Measurements from ENCODE around the gene DPYSL3.

Gene DPYSL3

DNA sequence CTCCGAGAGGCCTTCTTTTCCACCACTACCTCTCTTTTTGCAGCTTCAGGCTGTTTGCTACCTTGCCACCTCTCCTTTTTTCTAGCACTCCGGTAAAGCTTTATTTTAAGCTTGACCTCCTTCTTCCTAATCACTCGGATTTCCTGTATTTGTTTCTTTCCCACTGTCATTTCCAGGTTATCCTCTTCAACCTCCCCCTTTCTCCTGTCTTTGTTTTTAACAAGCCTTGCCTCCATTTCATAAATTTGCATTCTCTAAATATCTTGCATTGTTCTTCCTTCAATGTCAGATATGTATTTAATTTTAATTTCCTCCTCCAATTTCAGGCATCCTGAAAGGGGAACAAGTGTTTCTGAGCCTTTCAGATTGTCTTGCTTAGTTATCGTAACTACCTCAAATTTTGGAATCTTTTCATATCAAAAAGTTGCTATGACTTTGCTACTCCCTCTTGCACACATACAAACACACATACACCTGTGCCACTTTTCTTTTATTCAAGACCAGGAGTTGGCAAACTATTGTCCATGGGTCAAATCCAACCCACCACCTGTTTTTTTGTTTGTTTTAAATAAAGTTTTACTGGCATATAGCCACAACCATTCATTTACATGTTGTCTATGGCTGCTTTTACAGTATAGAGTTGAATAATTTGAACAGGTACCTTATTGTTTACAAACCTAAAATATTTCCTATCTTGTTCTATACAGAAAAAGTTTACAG, 22.7 kb downstream of the DPYSL3 start:
- Histone ChIP-seq H3K9me3 (replicated peaks; ENCODE audit: insufficient read depth, low read length) (no peaks in the 10 kb centered on the region), H3K9me2 (replicated peaks; ENCODE audit: insufficient read depth, low read length) (no peaks in the 10 kb centered on the region), H3K79me2 (ENCODE audit: low read length) (no peaks in the 10 kb centered on the region), H3F3A (ENCODE audit: insufficient read depth, low read length) (no peaks in the 10 kb centered on the region), H3K4me1 (ENCODE audit: low read length) (no peaks in the 10 kb centered on the region), H2AFZ (ENCODE audit: low read length) (no peak overlapping the region), H3K27me3 (replicated peaks; ENCODE audit: insufficient read depth, low read length) (no peaks in the 10 kb centered on the region), H3K27ac (ENCODE audit: low read length) (no peak overlapping the region), H4K20me1 (ENCODE audit: insufficient read depth, low read length) (no peaks in the 10 kb centered on the region), H3K9ac (ENCODE audit: low read length) (no peak overlapping the region), H3K36me3 (replicated peaks; ENCODE audit: insufficient read depth, low read length) (no peaks in the 10 kb centered on the region), H3K4me3 (ENCODE audit: low read length) (no peak overlapping the region), H3K4me2 (ENCODE audit: low read depth, low read length) (no peak overlapping the region)
- no peak for TF ChIP-seq EZH2 (optimal IDR thresholded peaks at IDR 0.05; ENCODE audit: low read depth, low read length)
- TF ChIP-seq, protein P1, sequence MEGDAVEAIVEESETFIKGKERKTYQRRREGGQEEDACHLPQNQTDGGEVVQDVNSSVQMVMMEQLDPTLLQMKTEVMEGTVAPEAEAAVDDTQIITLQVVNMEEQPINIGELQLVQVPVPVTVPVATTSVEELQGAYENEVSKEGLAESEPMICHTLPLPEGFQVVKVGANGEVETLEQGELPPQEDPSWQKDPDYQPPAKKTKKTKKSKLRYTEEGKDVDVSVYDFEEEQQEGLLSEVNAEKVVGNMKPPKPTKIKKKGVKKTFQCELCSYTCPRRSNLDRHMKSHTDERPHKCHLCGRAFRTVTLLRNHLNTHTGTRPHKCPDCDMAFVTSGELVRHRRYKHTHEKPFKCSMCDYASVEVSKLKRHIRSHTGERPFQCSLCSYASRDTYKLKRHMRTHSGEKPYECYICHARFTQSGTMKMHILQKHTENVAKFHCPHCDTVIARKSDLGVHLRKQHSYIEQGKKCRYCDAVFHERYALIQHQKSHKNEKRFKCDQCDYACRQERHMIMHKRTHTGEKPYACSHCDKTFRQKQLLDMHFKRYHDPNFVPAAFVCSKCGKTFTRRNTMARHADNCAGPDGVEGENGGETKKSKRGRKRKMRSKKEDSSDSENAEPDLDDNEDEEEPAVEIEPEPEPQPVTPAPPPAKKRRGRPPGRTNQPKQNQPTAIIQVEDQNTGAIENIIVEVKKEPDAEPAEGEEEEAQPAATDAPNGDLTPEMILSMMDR (IDR thresholded peaks at IDR 0.05; ENCODE audit: low read length) = no peak
- no peak for TF ChIP-seq EZH2phosphoT487 (IDR thresholded peaks at IDR 0.05; ENCODE audit: low read length)
- no peak for DNase-seq

DNA sequence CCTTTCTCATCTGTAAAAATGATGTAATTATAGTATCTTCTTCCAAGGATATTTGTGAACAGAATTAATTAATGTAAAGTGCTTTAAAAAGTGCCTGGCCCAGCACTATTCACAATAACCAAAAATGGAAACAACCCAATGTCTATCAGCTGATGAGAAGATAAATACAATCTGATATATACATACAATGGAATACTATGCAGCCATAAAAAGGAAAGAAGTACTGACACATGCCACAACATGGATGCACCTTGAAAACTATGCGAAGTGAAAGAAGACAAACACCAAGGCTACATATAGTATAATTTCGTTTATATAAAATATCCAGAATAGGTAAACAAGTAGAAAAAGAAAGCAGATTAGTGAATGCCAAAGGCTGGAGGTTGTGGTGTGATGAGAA, 24.1 kb downstream of the DPYSL3 start:
- TF ChIP-seq, protein P1 (IDR thresholded peaks at IDR 0.05; ENCODE audit: low read length) = no peak
- TF ChIP-seq EZH2 (optimal IDR thresholded peaks at IDR 0.05; ENCODE audit: low read depth, low read length) = no peak
- TF ChIP-seq EZH2phosphoT487 (IDR thresholded peaks at IDR 0.05; ENCODE audit: low read length) = no peak
- H3K4me1 ChIP-seq (ENCODE audit: low read length) = no peaks in the 10 kb centered on the region
- no peak overlapping the region for H3K9ac ChIP-seq (ENCODE audit: low read length)
- H3K79me2 ChIP-seq (ENCODE audit: low read length) = no peaks in the 10 kb centered on the region
- no peaks in the 10 kb centered on the region for H4K20me1 ChIP-seq (ENCODE audit: insufficient read depth, low read length)
- no peaks in the 10 kb centered on the region for H3K27me3 ChIP-seq (replicated peaks; ENCODE audit: insufficient read depth, low read length)
- no peaks in the 10 kb centered on the region for H3F3A ChIP-seq (ENCODE audit: insufficient read depth, low read length)
- H3K4me3 ChIP-seq (ENCODE audit: low read length) = no peak overlapping the region
- no peaks in the 10 kb centered on the region for H3K9me3 ChIP-seq (replicated peaks; ENCODE audit: insufficient read depth, low read length)
- no peaks in the 10 kb centered on the region for H3K36me3 ChIP-seq (replicated peaks; ENCODE audit: insufficient read depth, low read length)
- H3K4me2 ChIP-seq (ENCODE audit: low read depth, low read length) = no peak overlapping the region
- DNase-seq = no peak
- H2AFZ ChIP-seq (ENCODE audit: low read length) = no peak overlapping the region
- H3K27ac ChIP-seq (ENCODE audit: low read length) = no peak overlapping the region
- no peaks in the 10 kb centered on the region for H3K9me2 ChIP-seq (replicated peaks; ENCODE audit: insufficient read depth, low read length)

- H3K27ac ChIP-seq (ENCODE audit: low read length) = no peak overlapping the region
- H4K20me1 ChIP-seq (ENCODE audit: insufficient read depth, low read length) = no peaks in the 10 kb centered on the region
- no peak overlapping the region for H3K4me2 ChIP-seq (ENCODE audit: low read depth, low read length)
- no peaks in the 10 kb centered on the region for H3K36me3 ChIP-seq (replicated peaks; ENCODE audit: insufficient read depth, low read length)
- H3K27me3 ChIP-seq (replicated peaks; ENCODE audit: insufficient read depth, low read length) = no peaks in the 10 kb centered on the region
- no peaks in the 10 kb centered on the region for H3K9me2 ChIP-seq (replicated peaks; ENCODE audit: insufficient read depth, low read length)
- no peak overlapping the region for H3K4me3 ChIP-seq (ENCODE audit: low read length)
- H3K9ac ChIP-seq (ENCODE audit: low read length) = no peak overlapping the region
- no peak for DNase-seq
- no peaks in the 10 kb centered on the region for H3K9me3 ChIP-seq (replicated peaks; ENCODE audit: insufficient read depth, low read length)
- H3K79me2 ChIP-seq (ENCODE audit: low read length) = no peaks in the 10 kb centered on the region
- no peak overlapping the region for H2AFZ ChIP-seq (ENCODE audit: low read length)
- H3K4me1 ChIP-seq (ENCODE audit: low read length) = no peaks in the 10 kb centered on the region
- H3F3A ChIP-seq (ENCODE audit: insufficient read depth, low read length) = no peaks in the 10 kb centered on the region
- TF ChIP-seq, protein P1 (IDR thresholded peaks at IDR 0.05; ENCODE audit: low read length) = no peak
- TF ChIP-seq EZH2phosphoT487 (IDR thresholded peaks at IDR 0.05; ENCODE audit: low read length) (no peak), EZH2 (optimal IDR thresholded peaks at IDR 0.05; ENCODE audit: low read depth, low read length) (no peak)
Measured at GRCh38 chr5:147485046-147485445, 24.8 kb downstream of the DPYSL3 start.
